Neural cell (in vitro differentiated cells): ENCODE measurements around the gene COX4I1. TPM values are rescaled to one million over a fixed set of nuclear protein-coding genes. Genes with fewer than 3 reads are reported as not detected.

Experiments used
- H2AFZ ChIP-seq: fragments of 200-600, 300-800 bp; sonication (generic), shearing (Covaris generic); 2 replicates; pipeline ENCODE4 v1.6.0; 2014; ENCODE audit warnings: low read depth, mild to moderate bottlenecking, antibody characterized with exemption, low read length, moderate library complexity
- H3F3A ChIP-seq: fragments of 200-600 bp; shearing (Covaris generic); 2 replicates; pipeline ENCODE4 v1.6.1; 2016; ENCODE audit warnings: mild to moderate bottlenecking, moderate library complexity, mixed read lengths, antibody characterized with exemption, low read length; ENCODE audit not compliant: insufficient read depth, poor library complexity, severe bottlenecking
- H3K27ac ChIP-seq: fragments of 200-600, 300-800 bp; sonication (generic), shearing (Covaris generic); 2 replicates; pipeline ENCODE4 v1.5.1; 2014; ENCODE audit warnings: mild to moderate bottlenecking, low read length, moderate library complexity
- H3K27me3 ChIP-seq: fragments of 300-800, 200-600 bp; sonication (generic), shearing (Covaris generic); 2 replicates; pipeline ENCODE4 v1.6.0; 2014; ENCODE audit warnings: mild to moderate bottlenecking, low read depth, low read length, moderate library complexity; ENCODE audit not compliant: insufficient read depth
- H3K36me3 ChIP-seq: fragments of 300-800, 200-600 bp; sonication (generic), shearing (Covaris generic); 2 replicates; pipeline ENCODE4 v1.5.1; 2014; ENCODE audit warnings: mild to moderate bottlenecking, antibody characterized with exemption, low read length, moderate library complexity; ENCODE audit not compliant: insufficient read depth
- H3K4me2 ChIP-seq: fragments of 300-800, 200-600 bp; sonication (generic), shearing (Covaris generic); 2 replicates; pipeline ENCODE4 v1.6.0; 2014; ENCODE audit warnings: mild to moderate bottlenecking, low read length
- H3K4me3 ChIP-seq: fragments of 300-800, 200-600 bp; sonication (generic), shearing (Covaris generic); 2 replicates; pipeline ENCODE4 v1.5.1; 2014; ENCODE audit warnings: mild to moderate bottlenecking, low read length, moderate library complexity
- H3K79me2 ChIP-seq: fragments of 200-600 bp; shearing (Covaris generic); replicated peaks from 2 replicates; pipeline ENCODE4 v1.6.0; 2014; ENCODE audit warnings: mild to moderate bottlenecking, low read length, moderate library complexity; ENCODE audit not compliant: insufficient read depth
- H3K9ac ChIP-seq: fragments of 300-800, 200-600 bp; sonication (generic), shearing (Covaris generic); 2 replicates; pipeline ENCODE4 v1.6.1; 2016; ENCODE audit warnings: mild to moderate bottlenecking, low read length, mixed read lengths
- H3K9me2 ChIP-seq: fragments of 200-600 bp; shearing (Covaris generic); 2 replicates; pipeline ENCODE4 v1.6.1; 2016; ENCODE audit warnings: mild to moderate bottlenecking, low read length, mixed read lengths; ENCODE audit not compliant: insufficient read depth
- H3K9me3 ChIP-seq: fragments of 200-600, 300-800 bp; sonication (generic), shearing (Covaris generic); 2 replicates; pipeline ENCODE4 v1.6.1; 2016; ENCODE audit warnings: mild to moderate bottlenecking, mixed run types, low read length, moderate library complexity, mixed read lengths
- H4K20me1 ChIP-seq: fragments of 200-600 bp; shearing (Covaris generic); 2 replicates; pipeline ENCODE4 v1.6.1; 2016; ENCODE audit warnings: mild to moderate bottlenecking, mixed run types; ENCODE audit not compliant: insufficient read depth
- CTCF ChIP-seq: fragments of 450-650 bp; IDR thresholded peaks from 2 replicates; pipeline ENCODE4 v1.5.1; 2014; ENCODE audit warnings: antibody characterized with exemption, mild to moderate bottlenecking, moderate library complexity; ENCODE audit not compliant: poor library complexity, severe bottlenecking
- EP300 ChIP-seq: fragments of 450-650 bp; conservative IDR thresholded peaks from 2 replicates; pipeline ENCODE4 v1.6.1; 2014; ENCODE audit warnings: antibody characterized with exemption, mild to moderate bottlenecking, moderate library complexity; ENCODE audit not compliant: poor library complexity, severe bottlenecking
- EZH2 ChIP-seq: fragments of 200-600, 300-800 bp; shearing (Covaris generic), sonication (generic); IDR thresholded peaks from 2 replicates; pipeline ENCODE4 v1.6.1; 2014; ENCODE audit warnings: antibody characterized with exemption, low read length, borderline replicate concordance, mild to moderate bottlenecking; ENCODE audit not compliant: insufficient read depth, poor library complexity, severe bottlenecking
- MXI1 ChIP-seq: fragments of 450-650 bp; conservative IDR thresholded peaks from 2 replicates; pipeline ENCODE4 v1.6.1; 2014; ENCODE audit warnings: antibody characterized with exemption, mild to moderate bottlenecking; ENCODE audit not compliant: poor library complexity, severe bottlenecking
- POLR2AphosphoS5 ChIP-seq: IDR thresholded peaks from 2 replicates; pipeline ENCODE4 v1.6.1; 2012
- RAD21 ChIP-seq: fragments of 450-650 bp; conservative IDR thresholded peaks from 2 replicates; pipeline ENCODE4 v1.6.1; 2014; ENCODE audit warnings: antibody characterized with exemption, mild to moderate bottlenecking, moderate library complexity
- REST ChIP-seq: IDR thresholded peaks from 2 replicates; pipeline ENCODE4 v1.6.1; 2012; ENCODE audit warnings: borderline replicate concordance
- SMC3 ChIP-seq: fragments of 450-650 bp; conservative IDR thresholded peaks from 2 replicates; pipeline ENCODE4 v1.6.1; 2014; ENCODE audit warnings: antibody characterized with exemption, mild to moderate bottlenecking, moderate library complexity; ENCODE audit not compliant: poor library complexity
- TAF1 ChIP-seq: IDR thresholded peaks from 2 replicates; pipeline ENCODE4 v1.6.1; 2012; ENCODE audit warnings: low read depth
- polyA plus RNA-seq: library from polyadenylated mRNA; depleted of rRNA; stranded (reverse); fragments of >200 nt; gene quantifications from 2 replicates; pipeline ENCODE4 v1.2.3, GENCODE V29; 2014

COX4I1 gene
- polyA plus RNA-seq, 1 donor from 2014 or later = 709 TPM

DNA sequence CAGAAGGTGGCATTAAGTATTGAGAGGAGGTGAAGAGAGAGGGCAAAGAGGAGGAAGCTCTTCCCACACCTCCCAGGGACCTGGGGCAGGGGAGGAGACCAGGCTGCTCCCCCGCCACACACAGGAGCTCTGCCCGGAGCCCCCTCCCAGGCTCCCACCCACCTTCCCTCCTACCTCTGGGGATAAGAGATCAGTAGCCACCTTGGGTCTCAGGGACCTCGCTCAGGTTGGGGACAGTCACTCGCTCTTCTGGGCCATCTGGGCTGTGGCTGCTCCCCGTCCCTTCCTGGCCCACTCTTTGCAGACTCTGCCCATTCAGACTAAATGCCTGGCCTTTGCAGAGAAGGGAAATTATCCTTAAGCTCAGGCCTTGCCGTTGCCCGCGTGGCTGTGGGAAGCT lies 33.7 kb upstream of the COX4I1 start:
- H3K4me3 ChIP-seq = no peak overlapping the region
- H3K9me3 ChIP-seq = no peaks in the 10 kb centered on the region
- H3F3A ChIP-seq = no peaks in the 10 kb centered on the region
- no peaks in the 10 kb centered on the region for H3K27me3 ChIP-seq
- no peaks in the 10 kb centered on the region for H4K20me1 ChIP-seq
- H3K27ac ChIP-seq = no peak overlapping the region
- no peak overlapping the region for H3K9ac ChIP-seq
- H2AFZ ChIP-seq = no peak overlapping the region
- no peaks in the 10 kb centered on the region for H3K36me3 ChIP-seq
- no peaks in the 10 kb centered on the region for H3K79me2 ChIP-seq
- no peaks in the 10 kb centered on the region for H3K9me2 ChIP-seq
- H3K4me2 ChIP-seq = no peak overlapping the region
- no peak for TF ChIP-seq RAD21
- TF ChIP-seq POLR2AphosphoS5 = no peak
- TF ChIP-seq REST = no peak
- TF ChIP-seq CTCF = no peak
- TF ChIP-seq EZH2 = no peak
- TF ChIP-seq MXI1 = no peak
- TF ChIP-seq EP300 = no peak
- no peak for TF ChIP-seq SMC3
- TF ChIP-seq TAF1 = no peak

GRCh38 chr16:85767531-85767930 lies 32.0 kb upstream of the COX4I1 start:
- no peaks in the 10 kb centered on the region for H3K27me3 ChIP-seq
- no peak overlapping the region for H2AFZ ChIP-seq
- no peaks in the 10 kb centered on the region for H3F3A ChIP-seq
- no peaks in the 10 kb centered on the region for H4K20me1 ChIP-seq
- no peak overlapping the region for H3K4me2 ChIP-seq
- H3K9ac ChIP-seq = no peak overlapping the region
- H3K4me3 ChIP-seq = no peak overlapping the region
- no peaks in the 10 kb centered on the region for H3K36me3 ChIP-seq
- no peak for TF ChIP-seq EZH2
- no peak for TF ChIP-seq POLR2AphosphoS5
- TF ChIP-seq SMC3 = no peak
- no peak for TF ChIP-seq RAD21
- TF ChIP-seq MXI1 = no peak
- TF ChIP-seq TAF1 = no peak
- no peaks in the 10 kb centered on the region for H3K9me2 ChIP-seq
- H3K9me3 ChIP-seq = no peaks in the 10 kb centered on the region
- H3K79me2 ChIP-seq = no peaks in the 10 kb centered on the region
- no peak overlapping the region for H3K27ac ChIP-seq

- Histone ChIP-seq H3K9me2 (no peaks in the 10 kb centered on the region), H3F3A (no peaks in the 10 kb centered on the region), H3K27me3 (no peaks in the 10 kb centered on the region), H3K79me2 (no peaks in the 10 kb centered on the region), H3K27ac (no peak overlapping the region), H3K9ac (no peak overlapping the region), H4K20me1 (no peaks in the 10 kb centered on the region), H2AFZ (no peak overlapping the region), H3K9me3 (no peaks in the 10 kb centered on the region), H3K36me3 (no peaks in the 10 kb centered on the region), H3K4me2 (no peak overlapping the region), H3K4me3 (no peak overlapping the region)
- TF ChIP-seq MXI1 (no peak), POLR2AphosphoS5 (no peak), TAF1 (no peak), EP300 (no peak), REST (no peak), RAD21 (no peak), SMC3 (no peak), CTCF (no peak), EZH2 (no peak)
Observed at GRCh38 chr16:85768199-85768598, 31.3 kb upstream of the COX4I1 start.
